GM19467 (cell line): Measurements from ENCODE around the gene ATRNL1.
"Not testable (repeated sequence)": the region's sequence is repeated elsewhere in the genome, so short reads cannot be mapped to it uniquely, and the experiment has no call there.

Experiments
- ATAC-seq: cut with Tn5 transposase; IDR thresholded peaks from one replicate; pipeline ENCODE4 v1.9.1; 2021; ENCODE audit warnings: mild to moderate bottlenecking, moderate library complexity; ENCODE audit not compliant: unreplicated experiment

Gene ATRNL1

DNA sequence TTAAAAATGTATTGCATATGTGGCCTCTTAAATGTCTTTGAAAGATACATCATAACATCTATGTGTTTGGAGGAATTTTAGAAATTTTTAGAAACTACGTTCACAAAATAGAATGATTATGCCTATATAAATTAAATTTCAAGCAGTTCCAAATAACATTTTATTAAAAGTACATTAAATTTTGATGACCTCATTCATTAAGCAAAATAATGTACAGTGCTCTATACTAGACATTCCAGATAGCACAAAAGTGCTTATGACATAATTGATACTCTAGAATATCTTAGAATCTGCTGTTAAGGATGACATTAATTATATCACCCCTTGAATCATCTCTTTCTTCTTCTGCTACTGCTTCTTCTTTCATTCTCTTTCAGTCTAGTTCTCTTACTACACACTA, 650.9 kb downstream of the ATRNL1 start:
- ATAC-seq, result no peak

DNA sequence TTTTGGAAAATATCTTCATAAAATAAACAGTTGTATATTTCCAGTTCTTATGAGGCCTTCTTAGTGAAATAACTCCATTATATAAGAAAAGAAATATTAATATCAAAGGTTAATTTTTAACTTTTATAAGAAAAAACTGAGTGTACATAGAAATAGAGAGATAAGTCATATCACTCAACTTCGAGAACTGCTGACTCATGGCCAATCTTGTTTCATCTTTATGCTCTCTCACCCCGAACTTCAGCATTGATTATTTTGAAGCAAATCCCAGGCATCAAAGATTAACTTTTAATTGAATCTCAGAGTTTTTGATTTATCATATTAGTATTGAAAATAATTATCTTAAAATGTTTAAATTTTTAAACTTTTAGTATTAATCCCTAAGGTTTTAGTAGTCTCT, 652.8 kb downstream of the ATRNL1 start:
- no peak for ATAC-seq

DNA sequence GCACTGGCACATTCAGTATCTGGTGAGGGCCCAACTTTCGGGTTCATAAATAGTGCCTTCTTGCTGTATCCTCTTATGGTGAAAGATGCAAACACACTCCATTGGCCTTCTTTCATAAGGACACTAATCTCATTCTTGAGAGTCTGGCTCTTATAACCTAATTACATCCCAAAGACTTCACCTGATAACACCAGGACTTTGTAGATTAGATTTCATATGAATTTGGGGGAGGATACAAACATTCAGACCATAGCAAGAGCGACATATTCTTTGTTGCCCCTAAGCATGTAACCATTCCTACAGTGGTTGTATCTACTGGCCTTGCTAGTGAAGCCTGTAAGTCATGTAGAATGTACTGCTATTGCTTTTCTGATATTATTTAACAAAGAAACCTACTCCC, 654.6 kb downstream of the ATRNL1 start:
- ATAC-seq, result no peak

DNA sequence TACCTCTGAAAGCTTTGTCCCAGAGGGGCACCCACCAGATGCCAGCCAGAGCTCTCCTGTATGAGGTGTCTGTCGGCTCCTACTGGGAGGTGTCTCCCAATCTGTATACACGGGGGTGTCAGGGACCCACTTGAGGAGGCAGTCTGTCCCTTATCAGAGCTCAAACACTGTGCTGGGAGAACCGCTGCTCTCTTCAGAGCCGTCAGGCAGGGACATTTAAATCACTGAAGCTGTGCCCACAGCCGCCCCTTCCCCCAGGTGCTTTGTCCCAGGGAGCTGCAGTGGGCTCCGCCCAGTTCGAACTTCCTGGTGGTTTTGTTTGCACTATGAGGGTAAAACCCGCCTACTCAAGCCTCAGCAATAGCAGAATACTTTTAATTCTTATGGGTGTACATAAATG, 665.3 kb downstream of the ATRNL1 start:
- not testable (repeated sequence) for ATAC-seq

DNA sequence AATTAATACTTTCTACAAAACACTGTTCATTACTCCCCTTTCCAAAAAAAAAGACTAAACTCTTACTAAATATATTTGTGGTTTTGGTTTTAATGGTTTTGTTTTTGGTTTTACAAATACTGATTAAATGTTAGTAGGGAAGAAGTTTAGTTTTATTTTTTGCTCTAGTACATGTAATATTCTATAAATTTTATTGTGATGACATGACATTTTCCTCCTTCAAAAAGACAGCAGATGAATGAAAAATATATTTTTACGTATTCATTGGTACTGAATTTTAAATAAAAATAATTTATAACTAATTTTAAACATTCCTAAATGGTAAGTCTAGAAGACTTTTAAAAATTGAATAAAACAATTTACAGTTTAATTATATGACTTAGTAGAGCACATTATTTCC, 667.0 kb downstream of the ATRNL1 start:
- ATAC-seq, result no peak

DNA sequence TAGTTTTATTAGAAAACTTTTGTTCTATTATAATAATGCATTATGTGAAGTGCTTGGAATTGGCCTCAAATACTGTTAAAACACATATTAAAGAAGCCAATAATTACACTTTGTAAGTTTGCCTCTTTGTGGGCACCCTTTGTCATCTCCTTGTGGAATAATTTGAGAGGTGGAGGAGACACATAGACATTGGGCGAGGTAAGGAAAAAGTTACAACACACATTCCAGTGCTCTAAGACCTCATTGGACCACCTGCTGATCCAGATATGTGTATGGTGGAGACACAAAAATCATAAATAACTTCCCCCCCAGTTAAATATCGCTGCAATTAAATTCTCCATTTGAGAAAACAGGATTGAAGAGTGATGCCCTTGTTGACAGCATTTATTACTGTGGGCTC, 668.0 kb downstream of the ATRNL1 start:
- ATAC-seq, result no peak

DNA sequence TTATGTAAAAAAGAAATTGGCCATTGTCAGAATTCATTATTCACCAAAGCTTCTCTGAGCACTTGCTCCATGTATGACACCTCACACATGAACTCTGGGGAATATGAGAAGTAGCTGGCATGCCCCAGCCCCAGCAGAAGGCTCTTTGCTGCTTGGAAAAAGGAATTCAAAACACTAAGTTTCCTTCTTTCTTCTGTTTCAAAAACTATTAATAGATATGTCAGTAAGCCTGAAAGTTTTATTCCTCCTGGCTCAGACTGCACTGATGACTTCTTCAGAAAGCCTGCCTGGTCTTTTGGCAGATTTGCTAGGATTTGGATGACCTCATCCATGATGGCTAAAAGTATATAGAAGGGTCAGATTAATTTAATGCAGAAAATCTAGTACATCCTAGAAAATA, 668.9 kb downstream of the ATRNL1 start:
- no peak for ATAC-seq

DNA sequence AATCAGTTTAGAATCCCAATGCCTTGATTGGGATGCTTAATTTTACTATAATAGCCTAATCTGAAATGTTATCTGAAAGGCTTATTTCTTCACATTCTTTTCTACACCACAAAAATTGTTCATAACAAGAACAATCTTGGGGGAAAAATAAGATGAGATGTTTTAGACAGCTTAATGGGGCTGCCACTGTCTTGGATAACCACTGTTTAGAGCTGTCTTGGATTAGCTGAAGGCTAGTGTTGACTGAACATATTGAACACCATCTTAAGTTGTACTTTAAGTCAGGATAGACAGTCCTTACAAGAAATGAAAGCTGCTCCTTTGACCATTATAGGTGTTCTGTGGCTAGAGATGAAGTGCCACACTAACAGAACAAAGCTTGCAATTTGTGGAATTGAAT, 678.6 kb downstream of the ATRNL1 start:
- ATAC-seq, result no peak

DNA sequence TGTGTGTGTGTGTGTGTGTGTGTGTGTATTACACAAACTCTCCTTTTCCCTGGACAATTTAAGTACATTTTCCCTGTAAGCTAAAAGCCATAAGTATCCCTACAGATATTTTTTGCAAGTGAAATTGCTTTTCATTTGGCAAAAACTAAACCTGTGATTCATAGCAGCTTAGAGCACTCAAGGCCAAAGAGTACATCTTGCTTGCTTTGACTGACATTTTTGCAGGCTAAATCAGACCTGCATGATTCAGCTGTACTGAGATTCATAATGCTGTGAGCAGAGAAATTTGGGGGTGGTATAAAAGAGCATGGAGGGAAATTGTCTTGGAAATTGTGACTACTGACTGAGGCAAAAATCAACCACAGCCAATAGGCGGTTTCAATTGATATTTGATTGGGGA, 679.4 kb downstream of the ATRNL1 start:
- no peak for ATAC-seq

DNA sequence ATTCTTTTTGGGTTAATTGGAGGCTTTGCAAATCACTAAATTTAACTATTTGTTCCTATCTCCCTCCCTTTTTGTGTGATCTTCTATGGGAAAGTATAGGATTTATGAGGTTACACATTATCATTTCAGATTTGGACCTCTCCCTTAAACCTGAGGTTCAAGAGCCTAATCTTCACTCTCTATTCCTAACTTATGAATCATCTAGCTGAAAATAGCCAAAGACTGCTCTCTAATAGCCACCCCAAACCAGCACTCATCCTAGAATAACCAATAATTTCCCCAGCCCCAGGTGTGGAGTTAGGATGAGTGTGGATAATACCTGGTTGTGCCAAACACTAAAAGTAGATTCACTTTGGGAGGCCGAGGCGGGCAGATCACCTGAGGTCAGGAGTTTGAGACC, 680.7 kb downstream of the ATRNL1 start:
- no peak for ATAC-seq

DNA sequence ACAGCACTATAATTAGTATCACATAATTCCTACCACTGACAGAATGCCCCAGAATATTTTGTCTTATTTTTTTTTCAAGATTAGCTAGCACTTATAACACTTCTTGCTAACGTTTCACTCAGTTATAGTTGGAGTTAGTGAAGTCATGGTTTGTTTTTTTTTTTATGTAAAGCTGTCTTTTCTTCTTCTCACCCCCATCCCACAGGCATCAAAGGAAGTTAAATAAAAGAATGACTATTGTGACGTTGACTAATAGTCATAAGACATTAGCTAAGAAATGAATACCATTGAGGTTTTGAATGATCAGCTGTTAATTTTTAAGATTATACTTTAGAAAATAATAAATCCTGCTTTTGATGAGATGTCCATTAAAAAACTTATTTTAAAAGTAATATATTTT, 681.6 kb downstream of the ATRNL1 start:
- ATAC-seq, result no peak

DNA sequence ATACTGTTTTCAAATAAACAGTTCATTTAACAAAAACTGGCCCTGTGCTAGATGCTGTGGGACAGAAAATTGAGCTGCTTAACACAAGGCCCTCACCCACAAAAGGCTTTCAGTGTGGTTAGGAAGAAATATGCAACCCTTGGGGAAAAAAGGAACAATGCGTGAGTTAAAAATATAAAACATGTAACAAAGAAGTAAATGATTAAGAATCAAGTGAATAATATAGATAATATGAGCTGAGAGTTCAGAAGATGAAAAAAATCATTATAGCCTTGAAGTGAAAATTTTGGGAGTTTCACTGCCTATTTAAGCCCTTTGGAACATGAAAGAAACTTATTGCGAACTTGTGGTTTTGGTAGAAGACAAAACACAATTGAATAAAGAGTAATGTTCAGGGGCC, 684.5 kb downstream of the ATRNL1 start:
- no peak for ATAC-seq

DNA sequence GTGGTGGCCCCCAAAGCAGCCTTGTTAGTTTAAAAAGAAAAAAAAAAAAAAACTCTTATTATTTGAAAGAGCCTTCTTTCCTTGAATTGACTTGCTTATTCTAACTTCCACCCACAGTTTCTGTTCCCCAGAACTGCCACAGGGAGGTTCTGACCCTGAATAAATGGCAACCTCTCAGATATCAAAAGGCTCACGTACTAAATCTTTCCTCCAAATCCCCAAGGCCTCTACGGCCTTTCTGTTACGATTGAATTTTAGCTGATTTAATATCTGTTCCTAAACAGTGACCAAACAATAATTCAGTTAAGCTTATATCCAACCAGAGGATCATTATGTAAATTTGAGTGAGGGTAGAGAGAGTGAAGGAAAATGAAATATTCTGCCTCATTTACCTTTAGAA, 697.1 kb downstream of the ATRNL1 start:
- ATAC-seq, result no peak

DNA sequence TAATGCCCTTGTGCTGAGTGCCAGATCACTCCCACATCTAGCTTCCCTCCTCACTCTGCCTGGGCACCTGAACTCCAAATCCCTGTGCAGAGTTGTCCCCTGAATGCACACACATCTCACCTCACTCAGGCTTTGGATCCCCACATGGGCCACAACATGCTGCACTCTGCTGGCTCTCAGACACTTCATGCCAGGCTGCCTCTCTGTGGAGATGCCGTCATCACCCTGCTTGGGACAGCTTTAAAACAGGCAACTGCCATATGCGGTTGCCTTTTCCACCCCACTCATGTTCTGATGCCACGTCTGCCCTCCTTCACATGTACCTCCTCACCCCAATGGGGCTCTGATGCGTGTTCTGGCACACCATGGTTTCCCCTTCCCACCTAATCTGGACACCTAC, 702.8 kb downstream of the ATRNL1 start:
- no peak for ATAC-seq

DNA sequence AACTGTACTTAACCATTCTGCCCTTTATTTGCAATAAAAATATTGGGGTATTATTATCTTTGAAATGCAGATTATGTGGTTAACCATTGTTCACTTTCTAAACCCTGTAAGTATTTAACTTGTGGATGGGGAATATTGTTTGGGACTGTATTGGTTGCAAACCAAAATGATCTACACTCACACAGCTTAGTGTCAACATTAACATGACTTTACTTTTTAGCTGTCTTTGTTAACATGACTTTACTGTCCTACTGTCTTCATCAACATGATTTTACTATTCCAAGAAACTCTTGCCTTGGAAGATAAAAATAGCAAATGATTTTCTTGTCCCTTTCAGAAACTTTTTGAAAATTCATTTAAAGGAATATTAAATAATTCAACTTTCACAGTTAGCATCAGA, 708.3 kb downstream of the ATRNL1 start:
- ATAC-seq, result no peak

DNA sequence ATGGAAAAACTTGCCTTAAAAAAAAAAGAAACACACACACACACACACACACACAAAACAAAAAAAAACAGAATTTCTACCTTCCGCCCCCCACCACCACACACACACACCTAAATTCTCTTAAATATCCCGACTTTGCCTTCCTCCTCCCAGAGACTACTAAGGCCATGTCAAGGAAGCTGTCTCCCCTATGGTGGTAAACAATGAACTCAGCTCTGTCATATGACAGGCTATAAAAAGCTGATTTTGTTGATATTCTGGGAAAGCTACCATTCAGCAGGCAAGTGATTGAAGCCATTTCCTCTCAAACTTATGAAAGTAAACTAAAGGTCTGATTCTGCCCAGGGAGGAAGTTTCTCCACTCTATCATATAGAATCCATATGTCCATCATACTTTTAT, 708.8 kb downstream of the ATRNL1 start:
- ATAC-seq, result no peak

DNA sequence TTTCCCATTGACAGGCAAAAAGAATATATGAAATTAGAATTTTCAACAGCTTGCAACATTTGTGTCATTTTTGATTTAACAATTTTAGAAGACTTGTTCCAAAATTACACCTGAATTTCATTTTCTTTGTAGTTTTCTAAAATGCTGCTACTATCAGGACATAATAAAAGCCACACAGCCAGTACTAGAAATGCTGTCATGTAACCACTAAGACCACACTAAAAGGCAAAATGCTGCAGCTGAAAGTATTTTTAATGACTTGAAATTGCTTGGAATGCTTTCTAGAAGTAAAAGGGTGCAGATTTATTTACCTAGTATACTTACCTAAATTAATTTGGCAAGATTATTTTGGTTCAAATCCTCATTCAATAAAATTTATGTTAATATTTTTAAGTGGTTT, 709.7 kb downstream of the ATRNL1 start:
- no peak for ATAC-seq

DNA sequence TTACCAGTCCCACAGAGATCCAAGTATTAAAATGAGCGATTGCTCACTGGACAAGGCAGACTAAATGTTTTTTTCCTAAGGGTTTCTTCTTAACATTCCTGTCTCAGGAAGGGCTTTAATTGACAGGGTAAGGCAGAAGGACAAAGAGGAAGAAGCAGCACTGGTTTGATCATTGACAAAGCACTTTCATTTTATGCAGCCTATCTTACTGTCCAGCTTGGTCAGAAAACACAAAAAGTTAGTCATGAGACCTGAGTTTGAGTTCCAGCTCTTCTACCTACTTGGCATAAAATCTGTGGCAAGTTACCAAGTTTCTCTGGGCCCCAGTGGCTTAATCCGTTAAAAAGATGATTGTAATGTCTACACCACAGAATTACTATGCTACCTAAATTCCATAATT, 721.4 kb downstream of the ATRNL1 start:
- ATAC-seq, result no peak

DNA sequence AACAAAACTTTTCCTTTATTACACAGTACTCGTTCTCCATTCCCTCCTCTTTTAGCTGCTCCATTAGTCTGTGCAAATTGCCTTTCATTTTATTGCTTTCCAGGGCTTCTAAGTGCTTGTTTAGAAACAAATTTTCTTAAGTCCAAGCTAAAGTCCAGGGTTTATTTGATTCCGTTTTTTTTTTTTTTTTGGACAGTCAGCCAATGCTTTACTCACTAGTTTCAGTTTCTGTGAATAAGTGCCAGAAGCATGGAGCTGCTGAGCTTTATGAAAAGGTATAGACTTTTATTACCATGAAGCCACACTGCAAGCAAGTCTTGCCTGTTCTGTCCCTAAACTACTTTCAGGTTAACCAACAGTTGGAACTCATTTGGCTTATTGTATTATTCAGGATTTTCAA, 724.8 kb downstream of the ATRNL1 start:
- ATAC-seq, result no peak

DNA sequence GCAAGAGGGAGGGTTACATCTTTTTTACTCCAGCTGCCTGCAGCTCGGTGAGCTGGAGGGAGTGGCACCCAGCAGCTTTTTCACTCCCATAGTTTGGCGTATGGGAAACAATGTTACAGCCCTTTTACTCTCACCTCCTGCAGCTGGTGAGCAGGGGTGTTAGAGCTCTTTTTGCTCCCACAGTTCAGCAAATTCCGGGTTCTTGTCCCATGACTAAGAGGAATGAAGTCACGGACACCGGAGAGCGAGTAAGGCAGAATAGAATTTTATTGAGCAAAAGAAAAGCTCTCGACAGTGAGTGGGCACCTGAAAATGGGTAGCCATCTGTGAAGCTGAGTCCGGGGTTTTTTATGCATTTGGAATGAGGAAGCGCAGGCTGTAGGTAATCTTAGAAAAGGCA, 733.2 kb downstream of the ATRNL1 start:
- no peak for ATAC-seq

DNA sequence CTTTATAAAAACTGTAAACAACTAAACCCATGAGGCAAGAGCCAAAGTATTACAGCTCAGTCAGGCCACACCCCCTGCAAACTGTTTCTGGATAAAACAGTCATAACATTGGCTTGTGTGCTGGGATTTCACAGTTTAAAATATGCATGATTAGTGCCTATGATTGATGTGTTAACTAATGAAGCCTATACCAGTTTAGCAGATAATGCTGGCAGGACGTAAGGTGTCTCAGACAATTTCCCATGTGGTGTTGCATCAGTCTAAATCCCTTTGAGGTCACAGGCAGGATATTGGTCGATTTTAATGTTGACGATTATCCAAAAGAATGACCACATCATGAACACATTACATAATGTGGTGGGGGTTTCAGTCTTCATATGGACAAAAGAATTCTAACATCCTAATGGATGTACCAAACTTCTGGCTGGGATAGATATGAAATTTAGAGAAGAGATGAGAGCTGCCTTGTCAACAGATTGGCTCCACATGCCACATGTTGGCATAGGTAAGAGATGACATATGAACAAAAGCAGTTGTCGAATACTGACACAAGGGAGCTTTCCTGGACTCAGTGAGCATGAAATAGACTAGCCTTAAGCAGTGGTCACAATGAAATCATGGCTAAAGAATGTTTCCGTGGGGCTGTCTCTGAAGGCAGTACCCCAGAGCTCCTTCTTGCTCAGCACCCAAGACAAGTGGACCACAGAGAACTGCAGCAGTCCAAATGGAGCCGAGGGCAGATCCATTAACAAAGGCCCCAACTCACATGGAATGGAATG, 734.3 kb downstream of the ATRNL1 start:
- no peak for ATAC-seq

DNA sequence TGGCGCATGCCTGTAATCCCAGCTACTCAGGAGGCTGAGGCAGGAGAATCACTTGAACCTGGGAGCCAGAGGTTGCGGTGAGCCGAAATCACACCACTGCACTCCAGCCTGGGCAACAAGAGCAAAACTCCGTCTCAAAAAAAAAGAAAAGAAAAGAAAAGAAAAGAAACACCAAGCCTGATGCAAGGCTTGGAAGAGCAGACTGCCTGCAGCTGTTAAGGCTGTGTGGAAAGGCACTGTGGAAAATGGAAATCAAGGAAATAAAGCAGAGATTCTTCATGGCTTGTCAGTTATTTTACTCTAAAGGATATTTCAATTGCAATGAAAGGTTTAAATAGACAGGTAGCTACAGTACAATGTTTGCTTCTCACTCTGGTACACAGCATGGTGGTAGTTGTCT, 735.0 kb downstream of the ATRNL1 start:
- not testable (repeated sequence) for ATAC-seq

DNA sequence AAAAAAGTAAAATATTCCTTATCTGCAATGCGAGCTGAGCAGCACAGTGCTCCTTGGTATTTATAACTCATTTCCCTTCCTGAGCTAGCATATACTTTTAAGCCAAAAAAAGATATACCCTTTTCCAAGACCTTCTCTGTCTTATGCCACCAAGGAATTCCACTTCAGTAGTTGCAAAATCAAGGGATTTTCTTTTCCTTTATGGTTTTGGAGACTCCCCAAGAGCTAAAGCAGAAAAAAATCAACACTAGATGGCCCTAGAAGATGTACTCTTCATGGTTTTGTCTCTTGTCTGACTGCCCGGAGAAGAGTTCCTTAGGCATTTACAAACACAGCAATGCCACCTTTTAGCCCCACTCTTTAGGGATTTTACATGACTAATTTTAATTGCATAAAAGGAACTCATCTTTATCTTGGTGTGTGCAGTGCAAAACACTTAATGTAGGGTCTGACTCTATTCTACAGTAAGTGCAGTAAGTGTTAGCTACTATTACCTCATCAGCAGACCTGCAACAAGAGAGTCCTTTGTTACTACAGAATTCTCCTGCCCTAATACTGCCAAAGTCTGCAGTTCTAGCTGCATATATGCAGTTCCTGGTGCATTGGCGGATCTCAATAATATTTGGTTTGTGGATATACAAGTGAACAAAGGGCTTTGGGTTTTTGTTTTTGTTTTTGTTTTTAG, 736.5 kb downstream of the ATRNL1 start:
- no peak for ATAC-seq
